ENCODE measurements around the gene TNFRSF14.
A peak's percentile ranks its signal among the peaks of the same experiment; 100 is the strongest.

TNFRSF14 gene

GRCh38 chr1:2528966-2529783 lies 27.0 kb upstream of the TNFRSF14 start:
- TF ChIP-seq CTCF (conservative IDR thresholded peaks at IDR 0.05) = no peak
- H3K27ac ChIP-seq = no peak overlapping the region

DNA sequence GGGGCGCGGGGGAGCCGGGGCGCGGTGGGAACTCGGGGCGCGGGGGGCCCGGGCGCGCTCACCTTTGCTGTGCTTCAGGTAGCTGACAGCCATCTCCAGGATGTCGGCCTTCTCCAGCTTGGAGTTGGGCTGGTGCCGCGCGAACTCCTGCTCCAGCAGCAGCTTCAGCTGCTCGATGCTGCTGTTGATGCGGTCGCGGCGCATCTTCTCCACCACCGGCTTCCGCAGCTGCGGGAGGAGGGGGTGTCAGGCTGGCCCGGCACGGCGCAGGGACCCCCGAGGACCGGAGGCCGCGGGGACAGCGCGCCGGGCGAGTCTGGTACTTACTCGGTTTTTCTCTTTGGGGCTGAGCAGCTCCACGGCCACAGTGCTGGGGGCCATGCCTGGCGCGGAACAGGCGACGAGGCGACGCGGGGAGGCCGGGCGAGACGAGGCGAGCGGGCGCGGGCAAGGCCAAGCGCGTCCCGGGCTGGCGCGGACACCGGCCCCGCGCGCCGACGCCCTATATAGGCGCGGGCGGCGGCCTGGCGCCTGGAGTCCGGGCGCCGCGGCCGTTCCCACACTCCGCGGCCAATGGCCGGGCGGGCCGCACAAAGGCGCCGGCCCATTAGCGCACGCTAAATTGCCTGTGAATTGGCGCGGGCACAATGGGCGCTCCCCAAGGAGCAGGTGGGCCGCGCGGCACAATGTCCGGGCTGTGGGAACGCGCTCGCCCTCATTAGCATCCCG lies 26.2 kb upstream of the TNFRSF14 start, which contains the start of gene HES5:
Gene HES5, minus strand, starts transcription at position 480 of the 729 bp plus-strand sequence. Its CDS starts 99 bp downstream, at position 381.
- TF ChIP-seq CTCF (conservative IDR thresholded peaks at IDR 0.05) = no peak
- H3K27ac ChIP-seq = peak within 1 kb of the TSS; percentile 57; the same call in 1 of the 2 replicates

GRCh38 chr1:2530513-2531361 lies 25.4 kb upstream of the TNFRSF14 start:
- peak; percentile 25 for TF ChIP-seq CTCF (conservative IDR thresholded peaks at IDR 0.05)
- peak overlapping the region; percentile 57; the same call in 1 of the 2 replicates for H3K27ac ChIP-seq

DNA sequence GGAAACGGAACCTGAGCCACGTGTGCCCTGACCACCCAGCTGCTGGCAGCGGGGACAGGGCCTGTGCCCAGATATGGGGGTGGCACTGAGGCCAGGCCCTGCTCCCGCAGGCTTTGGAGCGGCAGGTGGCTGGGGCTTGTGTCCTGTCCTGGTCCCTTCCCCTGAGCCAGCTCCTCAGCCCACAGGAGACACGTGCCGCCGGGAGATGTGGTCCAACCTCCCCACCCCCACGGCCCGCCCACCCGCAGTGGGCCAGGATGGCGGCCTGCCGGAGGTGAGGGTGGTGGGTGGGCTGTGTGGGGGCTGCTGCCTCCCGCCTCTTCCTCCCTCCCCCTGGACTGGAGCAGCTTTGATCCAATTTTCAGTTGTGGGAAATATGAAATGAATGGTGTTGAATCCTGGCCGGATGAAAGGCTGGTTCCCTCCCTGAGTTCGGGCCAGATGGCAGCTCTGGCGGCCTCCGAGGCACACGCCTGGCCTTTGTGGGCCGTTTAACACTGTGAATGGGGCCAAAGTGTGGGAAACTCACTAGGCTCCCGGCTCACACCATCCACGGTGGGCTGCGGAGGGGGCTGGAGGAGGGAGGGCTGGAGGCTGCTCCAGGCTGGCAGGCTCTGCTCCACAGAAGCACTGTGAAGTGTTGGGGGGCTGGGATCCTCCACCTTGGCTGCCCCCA lies 23.5 kb upstream of the TNFRSF14 start:
- no peak overlapping the region for H3K27ac ChIP-seq
- no peak for TF ChIP-seq CTCF (conservative IDR thresholded peaks at IDR 0.05)

- no peak for TF ChIP-seq CTCF (conservative IDR thresholded peaks at IDR 0.05)
- no peak overlapping the region for H3K27ac ChIP-seq
Observed at GRCh38 chr1:2533365-2533764, 22.8 kb upstream of the TNFRSF14 start.

GRCh38 chr1:2534315-2534686 lies 21.9 kb upstream of the TNFRSF14 start:
- TF ChIP-seq CTCF (conservative IDR thresholded peaks at IDR 0.05) = no peak
- no peak overlapping the region for H3K27ac ChIP-seq
